Gastroesophageal sphincter (tissue), 3 donors: ENCODE measurements around the gene FIBP.

Source experiments
- EP300 ChIP-seq: sonication (generic); formaldehyde crosslinking; IDR thresholded peaks from one replicate; pipeline ENCODE4 v1.6.1; 2017; ENCODE audit warnings: antibody characterized with exemption, mild to moderate bottlenecking
- POLR2A ChIP-seq, 2 donors: fragments of 450-650 bp; IDR thresholded peaks; one replicate each; pipeline ENCODE4 v1.6.1; 2017; ENCODE audit warnings: antibody characterized with exemption in 2 of 2, mild to moderate bottlenecking in 2 of 2, moderate library complexity in 1 of 2
- POLR2AphosphoS5 ChIP-seq: sonication (generic); formaldehyde crosslinking; IDR thresholded peaks from one replicate; pipeline ENCODE4 v1.6.1; 2017; ENCODE audit warnings: antibody characterized with exemption
- TF ChIP-seq, protein P1 (sequence below), 4 experiments: fragments of 200-600 bp in 2 of 4; fragments of 450-650 bp in 2 of 4; sonication (generic) in 1 of 4; IDR thresholded peaks; one replicate each; pipeline ENCODE4 v1.5.1; 2017 to 2019; ENCODE audit warnings: antibody characterized with exemption in 4 of 4, mild to moderate bottlenecking in 2 of 4, moderate library complexity in 2 of 4

DNA sequence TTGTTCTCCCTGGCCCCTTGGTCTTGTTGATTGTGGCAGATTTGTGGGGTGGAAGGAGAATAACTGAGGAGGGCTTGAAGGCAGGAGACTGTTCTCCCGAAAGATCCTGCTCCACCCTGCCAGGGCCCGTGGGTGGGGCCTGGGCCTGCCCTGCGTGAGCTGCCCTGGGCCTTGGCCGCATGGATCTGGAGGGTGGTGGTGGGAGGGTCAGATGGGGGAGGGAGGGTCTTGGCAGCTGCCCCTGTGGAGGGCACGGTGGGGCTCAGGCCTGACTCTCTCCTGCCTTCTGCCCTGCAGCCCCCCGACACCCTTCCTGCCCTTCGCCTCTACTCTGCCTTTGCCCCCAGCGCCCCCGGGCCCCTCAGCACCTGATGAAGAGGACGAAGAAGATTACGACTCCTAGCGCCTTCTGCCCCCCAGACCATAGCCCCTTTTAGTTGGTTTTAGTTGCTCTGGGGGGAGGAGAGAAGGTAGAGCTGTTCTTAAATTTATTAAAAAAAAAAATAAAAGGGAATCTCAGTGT, 32.8 kb upstream of the FIBP start:
- TF ChIP-seq, protein P1, sequence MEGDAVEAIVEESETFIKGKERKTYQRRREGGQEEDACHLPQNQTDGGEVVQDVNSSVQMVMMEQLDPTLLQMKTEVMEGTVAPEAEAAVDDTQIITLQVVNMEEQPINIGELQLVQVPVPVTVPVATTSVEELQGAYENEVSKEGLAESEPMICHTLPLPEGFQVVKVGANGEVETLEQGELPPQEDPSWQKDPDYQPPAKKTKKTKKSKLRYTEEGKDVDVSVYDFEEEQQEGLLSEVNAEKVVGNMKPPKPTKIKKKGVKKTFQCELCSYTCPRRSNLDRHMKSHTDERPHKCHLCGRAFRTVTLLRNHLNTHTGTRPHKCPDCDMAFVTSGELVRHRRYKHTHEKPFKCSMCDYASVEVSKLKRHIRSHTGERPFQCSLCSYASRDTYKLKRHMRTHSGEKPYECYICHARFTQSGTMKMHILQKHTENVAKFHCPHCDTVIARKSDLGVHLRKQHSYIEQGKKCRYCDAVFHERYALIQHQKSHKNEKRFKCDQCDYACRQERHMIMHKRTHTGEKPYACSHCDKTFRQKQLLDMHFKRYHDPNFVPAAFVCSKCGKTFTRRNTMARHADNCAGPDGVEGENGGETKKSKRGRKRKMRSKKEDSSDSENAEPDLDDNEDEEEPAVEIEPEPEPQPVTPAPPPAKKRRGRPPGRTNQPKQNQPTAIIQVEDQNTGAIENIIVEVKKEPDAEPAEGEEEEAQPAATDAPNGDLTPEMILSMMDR (IDR thresholded peaks at IDR 0.05), result no peak
- TF ChIP-seq POLR2A (IDR thresholded peaks at IDR 0.05) (no peak), POLR2AphosphoS5 (no peak), EP300 (no peak)
